Measurements from ENCODE around the gene RNF167.
A peak's percentile ranks its signal among the peaks of the same experiment; 100 is the strongest.
"Not testable (repeated sequence)": the region's sequence is repeated elsewhere in the genome, so short reads cannot be mapped to it uniquely, and the experiment has no call there.

The RNF167 gene

GRCh38 chr17:4899341-4900230 lies 40.5 kb upstream of the RNF167 start, which contains the start of gene C17orf107:
Gene C17orf107, plus strand, starts transcription at chr17:4899536. Its CDS starts 227 bp downstream, at chr17:4899763.
- DNase-seq (ENCODE audit: low spot score): peak; percentile 95
- no peak for TF ChIP-seq CTCF (IDR thresholded peaks at IDR 0.05; ENCODE audit: extremely low read depth, missing control alignments)

GRCh38 chr17:4900231-4901107 lies 39.6 kb upstream of the RNF167 start:
- DNase-seq (ENCODE audit: low spot score): peak; percentile 59
- no peak for TF ChIP-seq CTCF (IDR thresholded peaks at IDR 0.05; ENCODE audit: extremely low read depth, missing control alignments)

GRCh38 chr17:4901108-4901647 lies 38.9 kb upstream of the RNF167 start:
- no peak for TF ChIP-seq CTCF (IDR thresholded peaks at IDR 0.05; ENCODE audit: extremely low read depth, missing control alignments)
- DNase-seq (ENCODE audit: low spot score): no peak

- TF ChIP-seq CTCF (IDR thresholded peaks at IDR 0.05; ENCODE audit: extremely low read depth, missing control alignments): no peak
- peak; percentile 65 for DNase-seq (ENCODE audit: low spot score)
Measured at GRCh38 chr17:4901648-4902344, 38.3 kb upstream of the RNF167 start.

GRCh38 chr17:4902540-4902939 lies 37.5 kb upstream of the RNF167 start:
- DNase-seq (ENCODE audit: low spot score): peak; percentile 5
- no peak for TF ChIP-seq CTCF (IDR thresholded peaks at IDR 0.05; ENCODE audit: extremely low read depth, missing control alignments)

- peak; percentile 62 for TF ChIP-seq CTCF (IDR thresholded peaks at IDR 0.05; ENCODE audit: extremely low read depth, missing control alignments)
- peak; percentile 63 for DNase-seq (ENCODE audit: low spot score)
Measured at GRCh38 chr17:4903051-4903818, 36.8 kb upstream of the RNF167 start, which contains the start of gene CHRNE. Gene CHRNE, minus strand, starts transcription at chr17:4903098. Its CDS starts 35 bp downstream, at chr17:4903063.

- DNase-seq (ENCODE audit: low spot score): not testable (repeated sequence)
Measured at GRCh38 chr17:4906642-4907041, 33.4 kb upstream of the RNF167 start.
